Rectal smooth muscle tissue (tissue), 1 donor: Measurements from ENCODE around the gene YTHDF1.

ENCODE experiments used
- H3K27ac ChIP-seq: one replicate; pipeline ENCODE4 v1.7.0; 2013; ENCODE audit warnings: low read depth, low read length, inconsistent platforms
- H3K27me3 ChIP-seq: one replicate; pipeline ENCODE4 v1.7.0; 2013; ENCODE audit warnings: low read length; ENCODE audit not compliant: control insufficient read depth, insufficient read depth
- H3K36me3 ChIP-seq: one replicate; pipeline ENCODE4 v1.7.0; 2013; ENCODE audit warnings: low read length; ENCODE audit not compliant: control insufficient read depth, insufficient read depth
- H3K4me1 ChIP-seq: one replicate; pipeline ENCODE4 v1.7.0; 2013; ENCODE audit warnings: low read length; ENCODE audit not compliant: control insufficient read depth, insufficient read depth
- H3K4me3 ChIP-seq: one replicate; pipeline ENCODE4 v1.7.0; 2013; ENCODE audit warnings: low read length
- H3K9ac ChIP-seq: one replicate; pipeline ENCODE4 v1.7.0; 2013; ENCODE audit warnings: low read length

The YTHDF1 gene

GRCh38 chr20:63233061-63233344, 17.1 kb upstream of the YTHDF1 start:
- no peaks in the 10 kb centered on the region for H3K4me1 ChIP-seq
- no peaks in the 10 kb centered on the region for H3K27me3 ChIP-seq
- no peaks in the 10 kb centered on the region for H3K36me3 ChIP-seq
- no peak overlapping the region for H3K27ac ChIP-seq
- H3K4me3 ChIP-seq = no peak overlapping the region
- no peak overlapping the region for H3K9ac ChIP-seq

DNA sequence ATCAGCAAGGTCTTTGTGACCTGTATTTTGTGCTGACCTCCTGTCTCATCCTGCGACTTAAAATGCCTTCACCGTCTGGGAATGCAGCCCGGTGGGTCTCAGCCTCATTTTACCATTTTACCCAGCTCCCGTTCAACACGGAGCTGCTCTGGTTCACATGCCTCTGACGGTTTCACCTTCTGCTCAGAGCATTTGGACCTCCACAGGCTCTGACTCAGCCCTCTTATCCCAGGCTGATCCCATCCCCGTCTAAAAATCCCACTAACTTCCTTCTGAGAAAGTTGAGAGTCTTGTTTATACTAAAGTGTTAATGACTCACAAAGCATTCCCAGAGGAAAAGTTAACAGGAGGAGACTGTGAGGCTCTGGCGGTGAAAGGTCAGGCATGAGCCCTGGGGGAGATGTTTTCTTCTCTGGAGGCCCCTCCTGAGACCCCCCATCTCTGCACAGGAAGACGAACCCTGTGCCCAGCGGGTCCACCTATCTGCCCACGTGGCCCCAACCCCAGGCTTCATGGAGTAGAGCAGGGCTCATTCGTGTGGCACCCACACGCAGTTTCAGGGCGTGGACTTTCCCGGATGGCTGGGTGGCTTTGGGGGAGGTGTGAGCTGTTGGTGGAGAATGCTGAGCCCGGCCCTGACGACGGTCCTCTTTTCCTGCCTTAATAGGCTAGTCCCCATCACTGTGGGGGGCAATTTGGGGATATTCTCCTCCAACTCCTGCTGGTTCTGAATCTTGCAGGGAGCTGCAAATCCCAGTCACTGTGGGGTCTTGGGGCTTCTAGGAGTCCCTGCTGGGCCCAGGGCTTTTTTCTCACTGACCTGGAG, 16.5 kb upstream of the YTHDF1 start:
- H3K27me3 ChIP-seq = no peaks in the 10 kb centered on the region
- no peak overlapping the region for H3K9ac ChIP-seq
- no peaks in the 10 kb centered on the region for H3K4me1 ChIP-seq
- no peaks in the 10 kb centered on the region for H3K36me3 ChIP-seq
- H3K4me3 ChIP-seq = no peak overlapping the region
- H3K27ac ChIP-seq = no peak overlapping the region

DNA sequence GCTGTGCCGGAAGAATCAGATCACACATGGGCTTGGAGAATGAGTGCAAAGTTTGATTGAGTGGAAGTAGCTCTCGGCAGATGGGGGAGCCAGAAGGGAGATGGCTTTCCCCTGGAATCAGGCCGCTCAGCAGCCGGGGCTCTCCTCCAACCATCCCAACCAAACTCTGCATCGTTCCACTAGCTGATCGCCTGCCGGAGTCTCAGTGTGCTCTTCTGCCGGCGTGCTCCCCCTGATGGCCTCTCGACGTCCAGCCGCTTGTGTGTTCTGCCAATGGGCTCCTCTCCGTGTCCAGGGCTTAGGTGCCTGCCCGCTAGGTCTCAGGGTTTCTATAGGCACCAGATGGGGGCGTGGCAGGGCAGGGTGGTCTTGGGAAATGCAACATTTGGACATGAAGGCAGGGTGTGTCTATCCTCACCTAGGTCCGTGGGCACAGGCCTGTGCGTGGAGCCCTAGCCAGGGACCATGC, 14.9 kb upstream of the YTHDF1 start:
- H3K4me3 ChIP-seq = no peak overlapping the region
- no peaks in the 10 kb centered on the region for H3K4me1 ChIP-seq
- no peak overlapping the region for H3K27ac ChIP-seq
- H3K9ac ChIP-seq = no peak overlapping the region
- no peaks in the 10 kb centered on the region for H3K36me3 ChIP-seq
- H3K27me3 ChIP-seq = no peaks in the 10 kb centered on the region

- Histone ChIP-seq H3K27ac (no peak overlapping the region), H3K4me1 (peaks cover 2% of the 10 kb centered on the region), H3K9ac (no peak overlapping the region), H3K4me3 (no peak overlapping the region), H3K27me3 (no peaks in the 10 kb centered on the region), H3K36me3 (no peaks in the 10 kb centered on the region)
Measured at GRCh38 chr20:63228806-63229205, 12.9 kb upstream of the YTHDF1 start.

- Histone ChIP-seq H3K9ac (no peak overlapping the region), H3K27me3 (no peaks in the 10 kb centered on the region), H3K27ac (no peak overlapping the region), H3K4me1 (peaks cover 2% of the 10 kb centered on the region), H3K4me3 (no peak overlapping the region), H3K36me3 (no peaks in the 10 kb centered on the region)
Measured at GRCh38 chr20:63227260-63227659, 11.3 kb upstream of the YTHDF1 start.

GRCh38 chr20:63226042-63226943, 10.4 kb upstream of the YTHDF1 start:
- peaks cover 2% of the 10 kb centered on the region for H3K4me1 ChIP-seq
- H3K27me3 ChIP-seq = no peaks in the 10 kb centered on the region
- H3K9ac ChIP-seq = no peak overlapping the region
- no peak overlapping the region for H3K27ac ChIP-seq
- no peaks in the 10 kb centered on the region for H3K36me3 ChIP-seq
- no peak overlapping the region for H3K4me3 ChIP-seq

GRCh38 chr20:63225082-63225454, 9.1 kb upstream of the YTHDF1 start:
- Histone ChIP-seq H3K36me3 (no peaks in the 10 kb centered on the region), H3K27ac (no peak overlapping the region), H3K4me1 (peaks cover 2% of the 10 kb centered on the region), H3K27me3 (no peaks in the 10 kb centered on the region), H3K4me3 (no peak overlapping the region), H3K9ac (no peak overlapping the region)

- no peak overlapping the region for H3K27ac ChIP-seq
- H3K36me3 ChIP-seq = no peaks in the 10 kb centered on the region
- H3K4me1 ChIP-seq = peaks cover 2% of the 10 kb centered on the region
- H3K27me3 ChIP-seq = no peaks in the 10 kb centered on the region
- no peak overlapping the region for H3K4me3 ChIP-seq
- no peak overlapping the region for H3K9ac ChIP-seq
Measured at GRCh38 chr20:63224412-63225081, 8.6 kb upstream of the YTHDF1 start.

DNA sequence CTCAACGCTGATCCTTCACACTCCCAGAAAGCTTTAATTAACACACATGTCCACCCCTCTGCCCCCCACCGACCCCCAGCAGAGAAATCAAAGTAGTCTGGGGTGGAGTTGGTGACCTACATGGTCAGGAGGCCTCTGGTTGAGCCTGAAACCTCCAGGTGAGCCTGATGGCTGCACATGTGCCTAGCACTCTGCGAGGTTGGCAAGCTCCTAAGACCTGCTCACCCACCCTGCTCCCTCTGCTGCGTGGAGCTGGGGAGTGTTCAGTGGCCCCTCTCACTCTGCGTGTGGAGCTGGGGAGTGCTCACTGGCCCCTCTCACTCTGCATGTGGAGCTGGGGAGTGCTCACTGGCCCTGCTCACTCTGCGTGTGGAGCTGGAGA, 7.9 kb upstream of the YTHDF1 start:
- no peaks in the 10 kb centered on the region for H3K36me3 ChIP-seq
- H3K27me3 ChIP-seq = no peaks in the 10 kb centered on the region
- H3K27ac ChIP-seq = no peak overlapping the region
- no peak overlapping the region for H3K9ac ChIP-seq
- H3K4me3 ChIP-seq = no peak overlapping the region
- peaks cover 2% of the 10 kb centered on the region for H3K4me1 ChIP-seq

- H3K4me3 ChIP-seq = no peak overlapping the region
- H3K27me3 ChIP-seq = no peaks in the 10 kb centered on the region
- no peak overlapping the region for H3K27ac ChIP-seq
- H3K4me1 ChIP-seq = peaks cover 2% of the 10 kb centered on the region
- no peak overlapping the region for H3K9ac ChIP-seq
- no peaks in the 10 kb centered on the region for H3K36me3 ChIP-seq
Measured at GRCh38 chr20:63223121-63223825, 7.3 kb upstream of the YTHDF1 start.

DNA sequence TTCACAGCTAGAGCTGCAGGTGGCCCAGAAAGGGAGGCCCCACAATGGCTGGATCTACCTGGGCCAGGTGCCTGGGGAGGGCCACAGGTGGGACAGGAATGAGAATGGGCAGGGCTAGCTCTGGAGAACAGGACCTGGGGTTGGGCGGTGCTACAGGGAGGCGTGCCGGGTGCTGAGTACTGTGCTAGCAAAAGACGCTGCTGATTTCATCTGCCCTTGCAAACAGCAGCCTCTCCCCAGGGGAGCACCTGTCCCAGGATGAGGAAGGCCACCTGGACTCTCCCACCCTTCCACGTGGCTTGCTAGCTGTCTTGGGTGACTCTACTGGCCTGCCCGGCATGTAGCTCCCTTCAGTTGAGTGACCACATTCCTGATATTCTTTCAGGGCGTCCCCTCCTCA, 6.6 kb upstream of the YTHDF1 start:
- Histone ChIP-seq H3K27me3 (no peaks in the 10 kb centered on the region), H3K4me1 (peaks cover 2% of the 10 kb centered on the region), H3K9ac (no peak overlapping the region), H3K36me3 (no peaks in the 10 kb centered on the region), H3K27ac (no peak overlapping the region), H3K4me3 (no peak overlapping the region)
